ENCODE data around the gene PCDHGA9.
A peak's percentile ranks its signal among the peaks of the same experiment; 100 is the strongest.

The PCDHGA9 gene

DNA sequence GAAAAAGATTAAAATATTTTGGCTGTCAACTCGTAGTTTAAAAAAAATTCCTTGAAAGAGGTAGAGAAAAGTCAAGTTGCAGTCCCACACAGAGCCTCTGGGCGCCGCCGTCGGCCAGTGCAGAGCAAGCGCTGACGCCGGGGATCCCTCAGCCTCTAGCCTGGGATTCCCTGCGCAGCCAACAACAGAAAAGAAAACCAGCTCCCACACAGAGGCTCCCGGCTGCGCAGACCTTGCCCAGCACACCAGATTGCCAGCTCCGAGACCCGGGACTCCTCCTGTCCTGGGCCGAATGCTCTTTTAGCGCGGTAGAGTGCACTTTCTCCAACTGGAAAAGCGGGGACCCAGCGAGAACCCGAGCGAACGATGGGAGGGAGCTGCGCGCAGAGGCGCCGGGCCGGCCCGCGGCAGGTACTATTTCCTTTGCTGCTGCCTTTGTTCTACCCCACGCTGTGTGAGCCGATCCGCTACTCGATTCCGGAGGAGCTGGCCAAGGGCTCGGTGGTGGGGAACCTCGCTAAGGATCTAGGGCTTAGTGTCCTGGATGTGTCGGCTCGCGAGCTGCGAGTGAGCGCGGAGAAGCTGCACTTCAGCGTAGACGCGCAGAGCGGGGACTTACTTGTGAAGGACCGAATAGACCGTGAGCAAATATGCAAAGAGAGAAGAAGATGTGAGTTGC lies 15.1 kb downstream of the PCDHGA9 start, which contains the start of gene PCDHGB7:
PCDHGB7 (plus strand) TSS at position 184 of the 679 bp plus-strand sequence; CDS start at position 367, 183 bp downstream.
- H3K4me3 ChIP-seq (ENCODE audit: control insufficient read depth, low read depth, low read length): peak within 1 kb of the TSS; percentile 52
- peak; percentile 84 for DNase-seq (ENCODE audit: low read depth)
- TF ChIP-seq, protein P1, sequence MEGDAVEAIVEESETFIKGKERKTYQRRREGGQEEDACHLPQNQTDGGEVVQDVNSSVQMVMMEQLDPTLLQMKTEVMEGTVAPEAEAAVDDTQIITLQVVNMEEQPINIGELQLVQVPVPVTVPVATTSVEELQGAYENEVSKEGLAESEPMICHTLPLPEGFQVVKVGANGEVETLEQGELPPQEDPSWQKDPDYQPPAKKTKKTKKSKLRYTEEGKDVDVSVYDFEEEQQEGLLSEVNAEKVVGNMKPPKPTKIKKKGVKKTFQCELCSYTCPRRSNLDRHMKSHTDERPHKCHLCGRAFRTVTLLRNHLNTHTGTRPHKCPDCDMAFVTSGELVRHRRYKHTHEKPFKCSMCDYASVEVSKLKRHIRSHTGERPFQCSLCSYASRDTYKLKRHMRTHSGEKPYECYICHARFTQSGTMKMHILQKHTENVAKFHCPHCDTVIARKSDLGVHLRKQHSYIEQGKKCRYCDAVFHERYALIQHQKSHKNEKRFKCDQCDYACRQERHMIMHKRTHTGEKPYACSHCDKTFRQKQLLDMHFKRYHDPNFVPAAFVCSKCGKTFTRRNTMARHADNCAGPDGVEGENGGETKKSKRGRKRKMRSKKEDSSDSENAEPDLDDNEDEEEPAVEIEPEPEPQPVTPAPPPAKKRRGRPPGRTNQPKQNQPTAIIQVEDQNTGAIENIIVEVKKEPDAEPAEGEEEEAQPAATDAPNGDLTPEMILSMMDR (conservative IDR thresholded peaks at IDR 0.05; ENCODE audit: control insufficient read depth, insufficient read depth, low read depth, low read length): peak; percentile 81

DNA sequence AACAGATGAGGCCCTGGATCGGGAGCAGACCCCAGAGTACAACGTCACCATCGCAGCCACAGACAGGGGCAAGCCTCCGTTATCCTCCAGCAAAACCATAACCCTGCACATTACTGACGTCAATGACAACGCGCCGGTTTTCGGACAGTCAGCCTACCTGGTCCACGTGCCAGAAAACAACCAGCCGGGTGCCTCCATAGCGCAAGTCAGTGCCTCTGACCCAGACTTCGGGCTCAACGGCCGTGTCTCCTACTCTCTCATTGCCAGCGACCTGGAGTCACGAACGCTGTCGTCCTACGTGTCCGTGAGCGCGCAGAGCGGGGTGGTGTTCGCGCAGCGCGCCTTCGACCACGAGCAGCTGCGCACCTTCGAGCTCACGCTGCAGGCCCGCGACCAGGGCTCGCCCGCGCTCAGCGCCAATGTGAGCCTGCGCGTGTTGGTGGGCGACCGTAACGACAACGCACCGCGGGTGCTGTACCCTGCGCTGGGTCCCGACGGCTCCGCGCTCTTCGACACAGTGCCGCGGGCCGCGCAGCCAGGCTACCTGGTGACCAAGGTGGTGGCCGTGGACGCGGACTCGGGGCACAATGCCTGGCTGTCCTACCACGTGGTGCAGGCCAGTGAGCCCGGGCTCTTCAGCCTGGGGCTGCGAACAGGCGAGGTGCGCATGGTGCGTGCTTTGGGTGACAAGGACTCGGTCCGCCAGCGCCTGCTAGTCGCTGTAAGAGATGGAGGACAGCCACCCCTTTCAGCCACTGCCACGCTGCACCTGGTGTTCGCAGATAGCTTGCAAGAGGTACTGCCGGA lies 16.7 kb downstream of the PCDHGA9 start:
- H3K4me3 ChIP-seq (ENCODE audit: control insufficient read depth, low read depth, low read length): no peak overlapping the region
- TF ChIP-seq, protein P1 (conservative IDR thresholded peaks at IDR 0.05; ENCODE audit: control insufficient read depth, insufficient read depth, low read depth, low read length): no peak
- DNase-seq (ENCODE audit: low read depth): no peak

DNA sequence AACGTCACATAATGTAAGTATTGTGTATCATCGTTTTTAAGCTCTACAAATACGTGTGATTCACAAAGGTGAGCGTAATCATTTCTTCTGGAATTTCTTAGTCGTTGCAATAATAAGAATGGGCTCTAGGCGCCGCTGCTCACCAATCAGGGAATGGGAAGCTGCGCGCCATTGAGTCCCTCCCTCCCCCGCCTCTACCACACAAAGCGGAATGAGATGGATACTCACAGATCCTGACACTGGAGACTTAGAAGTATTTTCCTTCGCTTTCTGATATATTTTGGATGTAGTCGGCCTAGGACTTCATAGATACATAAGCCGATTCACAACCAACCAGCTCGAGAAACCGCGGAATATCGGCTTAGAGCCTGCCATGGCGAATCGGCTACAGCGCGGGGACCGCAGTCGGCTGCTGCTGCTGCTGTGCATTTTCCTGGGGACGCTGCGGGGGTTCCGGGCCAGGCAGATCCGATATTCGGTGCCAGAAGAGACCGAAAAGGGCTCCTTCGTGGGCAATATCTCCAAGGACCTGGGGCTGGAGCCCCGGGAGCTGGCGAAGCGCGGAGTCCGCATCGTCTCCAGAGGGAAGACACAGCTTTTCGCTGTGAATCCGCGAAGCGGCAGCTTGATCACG lies 18.4 kb downstream of the PCDHGA9 start, which contains the start of gene PCDHGA11:
PCDHGA11 (plus strand) TSS at position 197 of the 634 bp plus-strand sequence; CDS start at position 374, 177 bp downstream.
- TF ChIP-seq, protein P1 (conservative IDR thresholded peaks at IDR 0.05; ENCODE audit: control insufficient read depth, insufficient read depth, low read depth, low read length): peak; percentile 75
- peak within 1 kb of the TSS; percentile 59 for H3K4me3 ChIP-seq (ENCODE audit: control insufficient read depth, low read depth, low read length)
- DNase-seq (ENCODE audit: low read depth): peak; percentile 80

DNA sequence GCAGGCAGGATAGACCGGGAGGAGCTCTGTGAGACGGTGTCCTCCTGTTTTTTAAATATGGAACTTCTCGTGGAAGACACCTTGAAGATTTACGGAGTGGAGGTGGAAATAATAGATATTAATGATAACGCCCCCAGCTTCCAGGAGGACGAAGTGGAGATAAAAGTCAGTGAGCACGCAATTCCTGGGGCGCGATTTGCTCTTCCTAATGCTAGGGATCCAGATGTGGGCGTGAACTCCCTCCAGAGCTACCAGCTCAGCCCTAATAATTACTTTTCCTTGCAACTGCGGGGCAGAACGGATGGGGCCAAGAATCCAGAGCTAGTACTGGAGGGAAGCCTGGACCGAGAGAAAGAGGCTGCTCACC lies 18.9 kb downstream of the PCDHGA9 start:
- peak overlapping the region; percentile 59 for H3K4me3 ChIP-seq (ENCODE audit: control insufficient read depth, low read depth, low read length)
- TF ChIP-seq, protein P1 (conservative IDR thresholded peaks at IDR 0.05; ENCODE audit: control insufficient read depth, insufficient read depth, low read depth, low read length): no peak
- DNase-seq (ENCODE audit: low read depth): no peak

DNA sequence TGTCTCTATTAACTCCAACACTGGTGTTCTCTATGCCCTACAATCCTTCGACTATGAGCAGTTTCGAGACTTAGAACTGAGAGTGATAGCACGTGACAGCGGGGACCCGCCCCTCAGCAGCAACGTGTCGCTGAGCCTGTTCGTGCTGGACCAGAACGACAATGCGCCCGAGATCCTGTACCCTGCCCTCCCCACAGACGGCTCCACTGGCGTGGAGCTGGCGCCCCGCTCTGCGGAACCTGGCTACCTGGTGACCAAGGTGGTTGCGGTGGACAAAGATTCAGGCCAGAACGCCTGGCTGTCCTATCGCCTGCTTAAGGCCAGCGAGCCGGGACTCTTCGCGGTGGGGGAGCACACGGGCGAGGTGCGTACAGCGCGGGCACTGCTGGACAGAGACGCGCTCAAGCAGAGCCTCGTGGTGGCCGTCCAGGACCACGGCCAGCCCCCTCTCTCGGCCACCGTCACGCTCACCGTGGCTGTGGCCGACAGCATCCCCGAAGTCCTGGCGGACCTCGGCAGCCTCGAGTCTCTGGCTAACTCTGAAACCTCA lies 20.2 kb downstream of the PCDHGA9 start:
- H3K4me3 ChIP-seq (ENCODE audit: control insufficient read depth, low read depth, low read length): no peak overlapping the region
- TF ChIP-seq, protein P1 (conservative IDR thresholded peaks at IDR 0.05; ENCODE audit: control insufficient read depth, insufficient read depth, low read depth, low read length): no peak
- DNase-seq (ENCODE audit: low read depth): no peak

DNA sequence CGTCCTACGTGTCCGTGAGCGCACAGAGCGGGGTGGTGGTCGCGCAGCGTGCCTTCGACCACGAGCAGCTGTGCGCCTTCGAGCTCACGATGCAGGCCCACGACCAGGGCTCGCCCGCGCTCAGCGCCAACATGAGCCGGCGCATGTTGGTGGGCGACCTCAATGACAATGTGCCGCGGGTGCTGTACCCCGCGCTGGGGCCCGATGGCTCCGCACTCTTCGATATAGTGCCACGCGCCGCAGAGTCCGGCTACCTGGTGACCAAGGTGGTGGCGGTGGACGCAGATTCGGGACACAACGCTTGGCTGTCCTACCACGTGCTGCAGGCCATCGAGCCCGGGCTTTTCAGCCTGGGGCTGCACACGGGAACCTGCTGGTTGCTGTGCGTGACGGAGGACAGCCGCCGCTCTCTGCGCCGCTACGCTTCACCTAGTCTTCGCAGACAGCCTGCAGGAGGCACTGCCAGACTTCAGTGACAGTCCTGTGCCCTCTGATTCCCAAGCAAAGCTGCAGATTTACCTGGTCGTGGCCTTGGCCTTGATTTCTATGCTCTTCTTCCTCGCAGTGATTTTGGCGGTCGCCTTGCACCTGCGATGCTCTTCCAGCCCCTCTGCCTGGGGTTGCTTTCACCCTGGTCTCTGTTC lies 25.3 kb downstream of the PCDHGA9 start:
- TF ChIP-seq, protein P1 (conservative IDR thresholded peaks at IDR 0.05; ENCODE audit: control insufficient read depth, insufficient read depth, low read depth, low read length): no peak
- DNase-seq (ENCODE audit: low read depth): no peak

More for the DNA sequence above, 25.3 kb downstream of the PCDHGA9 start:
- no peak overlapping the region for H3K4me3 ChIP-seq (ENCODE audit: control insufficient read depth, low read depth, low read length)
